Mucosa of gallbladder (tissue), 1 donor: Measurements from ENCODE around the gene MYLK. TPM values are rescaled to one million over a fixed set of nuclear protein-coding genes. Genes with fewer than 3 reads are reported as not detected.
A peak's percentile ranks its signal among the peaks of the same experiment; 100 is the strongest.
"Not testable (repeated sequence)": the region's sequence is repeated elsewhere in the genome, so short reads cannot be mapped to it uniquely, and the experiment has no call there.

Source experiments
- DNase-seq: peaks from one replicate; pipeline ENCODE4 v3.0.0-alpha.2; 2020; ENCODE audit warnings: low spot score
- total RNA-seq: library from RNA; stranded (reverse); gene quantifications from one replicate; pipeline ENCODE4 v1.2.1, GENCODE V29; 2021
- donor health status: DM: no; HTN: no; CAD: no.

MYLK gene
- total RNA-seq, 1 donor from 2014 or later = 671 TPM

- DNase-seq = peak; percentile 55
Measured at GRCh38 chr3:123750659-123751420, 133.3 kb downstream of the MYLK start.

DNA sequence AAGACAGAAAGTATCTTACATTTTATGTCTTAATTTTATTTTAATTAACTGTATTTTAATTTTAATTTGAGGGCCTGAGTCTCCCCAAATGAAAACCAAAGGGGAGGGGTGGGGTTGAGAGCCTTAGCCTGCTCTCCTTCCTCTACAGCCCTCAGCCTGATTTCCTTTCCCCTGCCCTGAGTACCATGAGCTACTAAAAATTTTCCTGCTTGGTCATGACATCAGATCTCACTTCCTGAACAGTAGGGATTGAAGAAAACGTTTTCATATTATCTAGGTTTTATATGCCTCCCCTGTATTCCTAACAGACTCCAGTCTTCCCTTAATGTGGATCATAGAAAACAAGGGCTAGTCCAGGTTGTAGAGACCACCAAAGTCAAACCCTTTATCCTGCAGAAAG, 133.9 kb downstream of the MYLK start:
- DNase-seq = no peak

- DNase-seq = no peak
Measured at GRCh38 chr3:123749711-123750110, 134.4 kb downstream of the MYLK start.

DNA sequence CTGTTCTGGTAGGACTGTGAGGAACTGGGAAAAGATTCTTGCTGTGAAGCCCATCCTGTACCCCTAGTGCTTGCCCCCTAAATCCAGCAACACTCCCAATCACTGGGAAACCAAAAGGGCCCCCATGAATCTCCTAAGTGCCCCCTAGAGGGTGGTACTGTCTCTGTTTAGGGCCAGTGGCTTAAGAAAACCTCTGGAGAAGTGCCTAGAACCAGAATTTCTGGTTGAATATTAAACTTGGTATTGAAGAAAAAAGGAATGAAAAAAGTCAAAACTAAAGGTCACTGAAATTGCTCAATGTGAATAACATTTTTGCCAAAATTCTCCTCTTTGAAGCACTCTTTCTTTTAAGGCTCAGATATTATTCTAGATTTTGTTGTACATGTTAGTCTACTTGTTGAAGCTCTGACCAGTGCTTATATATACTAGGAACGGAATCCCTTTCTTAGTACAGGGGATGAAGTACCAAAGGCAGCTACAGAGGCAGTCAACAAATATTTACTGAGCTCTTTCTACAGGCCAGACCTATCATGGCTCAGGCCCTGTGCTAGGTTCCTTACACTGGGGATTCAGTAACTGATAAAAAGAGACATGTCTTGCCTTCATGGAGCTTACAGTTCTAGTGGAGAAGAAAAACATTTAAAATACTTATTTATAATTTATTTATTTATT, 138.8 kb downstream of the MYLK start:
- no peak for DNase-seq

DNA sequence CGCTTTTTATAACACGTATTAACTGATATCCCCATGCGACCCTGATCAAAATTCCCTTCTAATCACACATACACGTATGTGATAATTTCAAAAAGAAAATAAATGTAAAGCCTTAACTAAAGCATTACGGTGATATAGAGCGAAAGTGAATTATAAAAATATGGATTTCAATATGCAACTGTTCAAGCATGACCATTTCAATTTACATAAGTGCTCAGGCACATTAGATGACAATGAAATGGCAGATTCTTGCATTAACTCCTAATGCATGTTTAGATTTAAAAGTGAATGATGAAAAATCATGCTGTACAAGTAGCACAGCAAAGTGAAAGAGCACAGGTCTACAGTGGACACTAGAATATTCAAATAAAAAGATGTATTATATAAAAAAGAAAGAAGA, 140.1 kb downstream of the MYLK start:
- DNase-seq = no peak

DNA sequence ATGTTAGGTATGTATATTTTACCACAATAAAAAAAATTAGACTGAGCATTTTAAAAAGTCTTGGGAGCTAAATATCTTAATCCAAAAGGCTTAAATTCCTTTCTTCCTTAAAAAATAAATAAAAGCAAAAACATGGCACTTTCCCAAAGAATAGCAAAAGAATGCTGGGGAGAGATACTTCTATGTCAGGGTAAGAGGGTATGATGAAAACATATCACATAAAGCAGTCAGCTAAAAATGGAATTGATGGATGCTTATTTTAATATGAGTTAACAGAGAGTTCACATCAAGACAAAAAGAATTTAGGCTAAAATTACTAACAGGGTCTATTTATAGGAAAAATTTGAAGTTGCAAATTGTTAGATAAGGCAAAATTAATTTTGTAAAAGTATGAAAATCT, 141.0 kb downstream of the MYLK start:
- no peak for DNase-seq

DNA sequence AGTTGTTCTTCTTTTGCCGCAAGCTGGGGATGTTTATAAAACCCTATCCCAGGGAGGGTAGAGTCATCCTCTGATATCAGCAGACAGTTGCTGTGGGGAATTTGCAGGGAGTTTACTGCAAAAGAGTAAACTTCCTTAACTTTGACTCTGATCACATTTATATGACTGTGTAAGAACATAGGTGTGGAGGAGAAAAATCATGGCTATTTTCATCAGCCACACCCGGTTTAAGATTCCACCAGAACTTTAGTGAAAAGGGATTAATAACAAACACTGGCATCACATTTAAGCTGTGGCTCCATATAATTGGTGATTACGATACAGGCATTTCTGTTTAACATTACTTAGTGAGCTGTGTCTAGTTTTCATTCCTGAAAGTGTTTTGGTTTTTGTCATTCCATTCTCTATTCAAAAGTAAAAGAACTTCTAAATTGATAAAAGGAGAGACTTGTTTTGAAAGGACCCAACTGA, 143.1 kb downstream of the MYLK start:
- DNase-seq = no peak

DNA sequence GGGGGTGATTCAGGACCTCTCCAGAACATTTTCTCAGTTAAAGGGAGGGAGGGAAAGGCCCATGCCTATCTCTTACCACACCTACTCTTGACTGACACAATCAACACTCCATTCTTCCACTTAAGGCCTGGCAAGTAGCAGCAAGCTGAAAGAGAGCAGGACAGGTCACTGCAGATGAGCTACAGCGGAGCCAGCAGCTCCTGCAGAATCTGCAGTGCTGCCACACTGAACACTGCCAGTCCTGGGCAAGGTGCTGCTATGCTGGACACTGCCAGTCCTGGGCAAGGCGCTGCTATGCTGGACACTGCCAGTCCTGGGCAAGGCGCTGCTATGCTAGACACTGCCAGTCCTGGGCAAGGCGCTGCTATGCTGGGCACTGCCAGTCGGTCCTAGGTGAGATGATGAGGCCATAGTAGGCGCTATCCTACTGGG, 143.7 kb downstream of the MYLK start:
- no peak for DNase-seq

DNA sequence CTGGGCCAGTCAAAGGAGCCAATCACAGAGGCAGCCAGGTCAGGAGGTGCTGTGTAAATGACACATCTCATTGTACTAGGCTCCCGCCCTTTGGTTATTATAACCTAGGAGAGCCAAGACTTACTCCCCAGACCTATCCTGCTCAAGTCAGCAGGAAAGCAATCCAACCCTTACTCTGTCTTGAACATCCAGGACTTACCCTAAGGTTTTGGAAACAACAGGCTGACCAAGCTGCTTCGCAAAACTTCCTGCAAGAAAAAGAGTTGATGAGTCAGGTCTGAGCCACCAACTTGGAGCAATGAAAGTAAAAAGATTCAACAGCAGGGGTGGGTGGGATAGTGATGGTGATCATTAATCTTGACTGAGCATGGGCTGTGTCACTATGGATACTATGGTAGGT, 144.4 kb downstream of the MYLK start:
- DNase-seq = no peak

DNA sequence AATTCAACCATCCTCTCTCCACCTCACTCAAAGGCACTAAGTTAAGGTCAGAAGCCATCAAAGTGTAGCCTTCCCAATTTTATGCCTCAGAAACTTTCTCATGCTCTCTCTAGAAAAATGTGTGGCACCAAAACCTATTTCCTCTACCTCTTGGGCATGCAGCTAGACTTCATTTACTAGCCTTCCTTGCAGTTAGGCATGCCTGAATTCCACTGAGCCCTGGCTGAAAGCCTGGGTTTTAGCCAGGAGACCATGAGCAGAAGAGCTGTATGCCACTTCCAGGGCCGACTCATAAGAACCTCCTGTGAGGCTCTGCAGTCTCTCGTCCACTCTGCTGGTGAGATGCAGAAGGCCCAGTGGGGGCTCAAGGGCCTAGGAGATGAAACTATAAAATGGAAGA, 145.0 kb downstream of the MYLK start:
- no peak for DNase-seq

GRCh38 chr3:123738522-123738921, 145.6 kb downstream of the MYLK start:
- not testable (repeated sequence) for DNase-seq

- DNase-seq = no peak
Measured at GRCh38 chr3:123737168-123737567, 147.0 kb downstream of the MYLK start.

GRCh38 chr3:123735456-123735855, 148.7 kb downstream of the MYLK start:
- no peak for DNase-seq

- DNase-seq = no peak
Measured at GRCh38 chr3:123734527-123734902, 149.6 kb downstream of the MYLK start.

GRCh38 chr3:123733805-123734526, 150.2 kb downstream of the MYLK start:
- DNase-seq = no peak

- no peak for DNase-seq
Measured at GRCh38 chr3:123733341-123733740, 150.8 kb downstream of the MYLK start.

- no peak for DNase-seq
Measured at GRCh38 chr3:123732447-123732846, 151.7 kb downstream of the MYLK start.

- DNase-seq = no peak
Measured at GRCh38 chr3:123730829-123731228, 153.3 kb downstream of the MYLK start.

DNA sequence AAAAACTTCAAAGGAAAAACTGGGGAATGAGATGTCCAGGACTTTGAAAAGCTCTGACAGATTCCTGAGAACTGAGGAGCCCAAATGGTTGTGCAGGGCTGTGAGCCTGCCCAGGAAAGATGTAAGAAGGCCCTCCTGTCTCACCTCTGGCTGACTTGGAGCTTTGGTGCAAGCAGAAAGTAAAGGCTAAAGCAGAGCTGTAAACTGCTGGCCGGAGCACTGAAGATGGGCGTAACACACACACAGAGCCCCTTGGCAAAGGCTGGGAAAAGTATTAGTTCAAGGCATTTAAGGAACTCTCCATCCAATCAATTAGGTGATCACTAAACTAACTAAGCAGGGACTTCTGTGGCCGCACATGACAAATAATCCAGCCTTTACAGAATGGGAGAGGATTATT, 155.1 kb downstream of the MYLK start:
- DNase-seq = no peak

DNA sequence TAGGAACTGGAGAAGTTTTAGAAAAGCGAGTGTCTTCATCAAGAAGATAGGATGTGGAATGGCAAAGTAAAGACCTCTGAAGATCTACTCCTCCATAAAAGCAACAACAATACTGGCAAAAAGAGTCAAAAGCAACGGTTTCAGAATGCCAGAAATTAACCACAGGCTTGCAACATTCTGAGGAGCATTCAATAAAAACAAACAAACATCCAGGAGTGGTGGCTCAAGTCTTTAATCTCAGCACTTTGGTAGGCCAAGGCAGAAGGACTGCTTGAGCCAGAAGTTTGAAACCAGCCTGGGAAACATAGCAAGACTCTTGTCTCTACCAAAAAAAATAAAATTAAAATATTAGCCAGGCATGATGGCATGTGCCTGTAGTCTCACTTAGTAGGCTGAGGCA, 156.1 kb downstream of the MYLK start:
- no peak for DNase-seq

GRCh38 chr3:123725652-123726400, 158.3 kb downstream of the MYLK start:
- DNase-seq = no peak

GRCh38 chr3:123724306-123724705, 159.8 kb downstream of the MYLK start:
- DNase-seq = no peak
